Lung (tissue), 12 donors: ENCODE measurements around the gene CHD1. TPM values are rescaled to one million over a fixed set of nuclear protein-coding genes. Genes with fewer than 3 reads are reported as not detected.

ENCODE experiments used
- ATAC-seq: fragments of 200-7000 bp; cut with Tn5 transposase; one replicate; pipeline ENCODE4 v1.9.1; 2020; ENCODE audit warnings: moderate number of reproducible peaks; ENCODE audit not compliant: insufficient read depth, low FRiP score
- DNase-seq, 3 donors: peaks; one replicate each; pipeline ENCODE4 v3.0.0-alpha.2; 2013 to 2017
- H3K27ac ChIP-seq, 2 donors: one replicate each; pipeline ENCODE4 v1.5.1; 2013; ENCODE audit warnings: mild to moderate bottlenecking in 2 of 2, moderate library complexity in 2 of 2, control low read depth in 1 of 2, inconsistent platforms in 1 of 2, low read depth in 1 of 2, low read length in 1 of 2
- H3K27me3 ChIP-seq, 3 donors: one replicate each; pipeline ENCODE4 v1.5.1; 2013; ENCODE audit warnings: low read length in 2 of 3; ENCODE audit not compliant: control insufficient read depth in 3 of 3, insufficient read depth in 3 of 3
- H3K36me3 ChIP-seq, 4 donors: one replicate each; pipeline ENCODE4 v1.5.1; 2013; ENCODE audit warnings: low read length in 4 of 4, mild to moderate bottlenecking in 1 of 4, moderate library complexity in 1 of 4; ENCODE audit not compliant: control insufficient read depth in 4 of 4, insufficient read depth in 4 of 4
- H3K4me1 ChIP-seq, 5 donors: one replicate each; pipeline ENCODE4 v1.5.1; 2013; ENCODE audit warnings: low read length in 5 of 5, mild to moderate bottlenecking in 2 of 5, moderate library complexity in 1 of 5; ENCODE audit not compliant: control insufficient read depth in 5 of 5, insufficient read depth in 5 of 5
- H3K4me3 ChIP-seq: one replicate; pipeline ENCODE4 v1.5.1; 2013; ENCODE audit warnings: mild to moderate bottlenecking, control low read depth, moderate library complexity
- H3K9ac ChIP-seq, 2 donors: one replicate each; pipeline ENCODE4 v1.5.1; 2013; ENCODE audit warnings: low read length in 2 of 2, control low read depth in 1 of 2; ENCODE audit not compliant: insufficient read depth in 1 of 2
- H3K9me3 ChIP-seq, 4 donors: one replicate each; pipeline ENCODE4 v1.5.1; 2013; ENCODE audit warnings: low read length in 3 of 4, mild to moderate bottlenecking in 1 of 4, moderate library complexity in 1 of 4; ENCODE audit not compliant: control insufficient read depth in 4 of 4, insufficient read depth in 3 of 4
- WGBS, 2 donors: extraction: QIAGEN DNeasy Blood & Tissue Kit; methylation state at CpG; one replicate each; pipeline ENCODE4 v1.1.7; 2013; 5-methylcytosine and 5-hydroxymethylcytosine counted together
- polyA plus RNA-seq, 2 donors: library from polyadenylated mRNA; stranded (reverse); fragments of 200-250 nt; gene quantifications; one replicate each; pipeline ENCODE4 v1.2.1, GENCODE V29; 2013
- total RNA-seq, 2 donors: library from RNA; depleted of rRNA in 1 of 2; stranded (reverse); fragments of >200 nt in 1 of 2; gene quantifications; one replicate each; pipeline ENCODE4 v1.2.1, GENCODE V29; 2014 to 2021
- TF ChIP-seq, protein P1 (sequence below): IDR thresholded peaks from 2 replicates; pipeline ENCODE4 v1.5.1; 2012; ENCODE audit warnings: mild to moderate bottlenecking; ENCODE audit errors: control extremely low read depth, extremely low read depth
- donor health status: control.
- donor health status: control.
- donor health status: Bipolar disorder and iron deficiency.
- donor health status: healthy.
- donor health status: DM: yes; HTN: yes; CAD: no.

The CHD1 gene
- total and polyA plus RNA-seq, 4 donors: 17.8 to 126 (median 22.6) TPM

DNA sequence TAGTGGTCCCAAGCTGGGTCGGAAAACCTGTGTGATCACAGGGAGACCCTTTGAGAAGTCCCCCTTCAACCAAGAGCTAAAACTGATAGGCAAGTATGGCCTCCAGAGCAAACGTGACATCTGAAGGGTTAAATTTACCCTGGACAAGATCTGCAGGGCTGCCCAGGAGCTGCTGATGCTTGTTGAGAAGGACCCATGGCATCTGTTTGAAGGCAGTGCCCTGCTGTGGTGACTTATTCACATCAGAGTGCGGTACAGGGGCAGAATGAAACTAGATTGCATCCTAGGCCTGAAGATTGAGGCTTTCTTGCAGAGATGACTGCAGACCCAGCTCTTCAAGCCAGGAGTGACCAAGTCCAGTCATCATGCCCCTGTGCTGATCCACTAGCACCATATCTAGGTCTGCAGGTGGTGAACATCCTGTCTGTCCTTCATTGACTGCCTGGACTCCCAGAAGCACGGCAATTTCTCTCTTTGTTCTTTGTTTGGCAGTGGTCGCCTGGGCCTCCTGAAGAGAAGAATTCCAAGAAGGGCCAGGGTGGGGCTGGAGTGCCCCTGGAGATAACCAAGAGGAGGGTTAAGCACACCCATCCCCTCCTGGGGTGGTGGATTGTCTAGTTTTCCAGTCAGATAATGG, 25.7 kb upstream of the CHD1 start:
- WGBS, 2 donors: 85 to 88% methylated on average over 5 of the region's 5 CpGs

GRCh38 chr5:98942847-98943246, 14.0 kb upstream of the CHD1 start:
- no peak overlapping the region for H3K27ac ChIP-seq
- ATAC-seq: no peak
- 63 to 83% methylated on average over 3 of the region's 3 CpGs for WGBS, 2 donors
- TF ChIP-seq, protein P1, sequence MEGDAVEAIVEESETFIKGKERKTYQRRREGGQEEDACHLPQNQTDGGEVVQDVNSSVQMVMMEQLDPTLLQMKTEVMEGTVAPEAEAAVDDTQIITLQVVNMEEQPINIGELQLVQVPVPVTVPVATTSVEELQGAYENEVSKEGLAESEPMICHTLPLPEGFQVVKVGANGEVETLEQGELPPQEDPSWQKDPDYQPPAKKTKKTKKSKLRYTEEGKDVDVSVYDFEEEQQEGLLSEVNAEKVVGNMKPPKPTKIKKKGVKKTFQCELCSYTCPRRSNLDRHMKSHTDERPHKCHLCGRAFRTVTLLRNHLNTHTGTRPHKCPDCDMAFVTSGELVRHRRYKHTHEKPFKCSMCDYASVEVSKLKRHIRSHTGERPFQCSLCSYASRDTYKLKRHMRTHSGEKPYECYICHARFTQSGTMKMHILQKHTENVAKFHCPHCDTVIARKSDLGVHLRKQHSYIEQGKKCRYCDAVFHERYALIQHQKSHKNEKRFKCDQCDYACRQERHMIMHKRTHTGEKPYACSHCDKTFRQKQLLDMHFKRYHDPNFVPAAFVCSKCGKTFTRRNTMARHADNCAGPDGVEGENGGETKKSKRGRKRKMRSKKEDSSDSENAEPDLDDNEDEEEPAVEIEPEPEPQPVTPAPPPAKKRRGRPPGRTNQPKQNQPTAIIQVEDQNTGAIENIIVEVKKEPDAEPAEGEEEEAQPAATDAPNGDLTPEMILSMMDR: no peak
- peaks cover 0 to 32% (median 8%) of the 10 kb centered on the region in 5 donors for H3K4me1 ChIP-seq
- H3K9me3 ChIP-seq: no peaks in the 10 kb centered on the region
- no peak overlapping the region for H3K9ac ChIP-seq
- no peaks in the 10 kb centered on the region for H3K36me3 ChIP-seq
- peak in 2 of 3 donors; percentile 42 to 67 for DNase-seq
- H3K4me3 ChIP-seq: no peak overlapping the region
- no peaks in the 10 kb centered on the region for H3K27me3 ChIP-seq

More for the DNA sequence above, 25.7 kb upstream of the CHD1 start:
- DNase-seq: no peak
- ATAC-seq: no peak
- H3K4me1 ChIP-seq: peaks cover 0 to 2% (median 0%) of the 10 kb centered on the region in 5 donors
- H3K9ac ChIP-seq: no peak overlapping the region
- no peak overlapping the region for H3K4me3 ChIP-seq
- H3K27ac ChIP-seq: no peak overlapping the region
- no peaks in the 10 kb centered on the region for H3K36me3 ChIP-seq
- H3K9me3 ChIP-seq: no peaks in the 10 kb centered on the region
- TF ChIP-seq, protein P1: no peak
- no peaks in the 10 kb centered on the region for H3K27me3 ChIP-seq

- Histone ChIP-seq H3K27ac (peak overlapping the region in 1 of 2 donors; percentile 4), H3K9ac (no peak overlapping the region), H3K9me3 (no peaks in the 10 kb centered on the region), H3K36me3 (no peaks in the 10 kb centered on the region), H3K4me3 (no peak overlapping the region), H3K4me1 (peaks cover 0 to 35% (median 8%) of the 10 kb centered on the region in 5 donors), H3K27me3 (no peaks in the 10 kb centered on the region)
- TF ChIP-seq, protein P1: no peak
- ATAC-seq: no peak
- DNase-seq: no peak
- whole genome bisulfite sequencing, 2 donors: 51 to 67% methylated on average over 6 of the region's 6 CpGs
These were observed 12.5 kb upstream of the CHD1 start for GRCh38 chr5:98941131-98941883.
